ENCODE data around the gene SDK2. TPM values are rescaled to one million over a fixed set of nuclear protein-coding genes. Genes with fewer than 3 reads are reported as not detected.

The SDK2 gene
- polyA plus RNA-seq, 1 donor, result 44.0 TPM

DNA sequence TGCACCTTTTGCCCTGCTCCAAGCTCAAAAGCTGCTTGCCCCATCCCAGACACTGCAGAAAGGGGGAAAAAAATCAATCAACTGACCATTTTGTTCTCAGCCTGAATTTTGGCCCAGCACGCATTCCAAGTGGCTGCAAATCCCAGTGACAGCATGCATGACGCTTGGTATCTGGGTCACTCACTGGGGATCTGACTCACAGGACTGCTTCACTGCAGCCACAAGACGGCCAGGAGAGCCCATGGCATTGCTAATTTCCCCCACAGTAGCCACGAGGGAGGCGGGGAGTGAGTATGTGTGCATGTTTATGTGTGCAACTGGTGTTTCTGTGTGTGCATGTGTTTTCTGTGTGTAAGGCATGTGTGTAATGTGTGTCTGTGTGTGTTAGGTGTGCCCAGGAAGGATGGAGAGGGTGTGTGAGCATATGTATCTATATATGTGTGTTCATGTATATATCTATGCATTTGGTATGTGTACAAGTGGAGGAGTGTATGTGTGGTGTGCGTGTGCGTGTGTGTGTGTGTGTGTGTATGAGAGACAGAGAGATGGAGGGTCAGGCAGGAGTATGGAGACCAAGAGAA is 33.8 kb downstream of the SDK2 start:
- no peak for DNase-seq

- no peak for DNase-seq
Measured at GRCh38 chr17:73609758-73610157, 34.5 kb downstream of the SDK2 start.

DNA sequence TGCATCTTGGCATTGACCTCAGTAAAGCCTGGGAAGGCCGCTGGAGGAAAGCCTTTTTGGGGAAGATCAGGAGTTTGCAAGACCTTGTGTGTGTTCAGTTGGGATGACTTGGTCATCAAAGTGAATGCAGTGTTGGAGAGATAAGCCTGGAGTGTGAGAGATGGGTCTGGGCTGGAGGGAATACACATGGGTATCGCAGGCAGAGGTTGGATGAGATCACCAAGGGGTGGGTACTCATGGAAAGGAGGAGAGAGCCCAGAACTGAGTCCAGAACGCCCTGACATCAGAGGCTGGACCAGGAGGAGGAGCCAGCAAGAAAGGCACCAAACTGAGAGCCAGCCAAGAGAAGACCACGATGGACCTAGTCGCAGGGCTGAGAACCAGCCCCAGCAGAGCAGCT is 35.2 kb downstream of the SDK2 start:
- no peak for DNase-seq

GRCh38 chr17:73605444-73605843 is 38.8 kb downstream of the SDK2 start:
- DNase-seq, result no peak

- no peak for DNase-seq
Measured at GRCh38 chr17:73604476-73604875, 39.8 kb downstream of the SDK2 start.

- DNase-seq, result no peak
Measured at GRCh38 chr17:73603971-73604370, 40.3 kb downstream of the SDK2 start.

DNA sequence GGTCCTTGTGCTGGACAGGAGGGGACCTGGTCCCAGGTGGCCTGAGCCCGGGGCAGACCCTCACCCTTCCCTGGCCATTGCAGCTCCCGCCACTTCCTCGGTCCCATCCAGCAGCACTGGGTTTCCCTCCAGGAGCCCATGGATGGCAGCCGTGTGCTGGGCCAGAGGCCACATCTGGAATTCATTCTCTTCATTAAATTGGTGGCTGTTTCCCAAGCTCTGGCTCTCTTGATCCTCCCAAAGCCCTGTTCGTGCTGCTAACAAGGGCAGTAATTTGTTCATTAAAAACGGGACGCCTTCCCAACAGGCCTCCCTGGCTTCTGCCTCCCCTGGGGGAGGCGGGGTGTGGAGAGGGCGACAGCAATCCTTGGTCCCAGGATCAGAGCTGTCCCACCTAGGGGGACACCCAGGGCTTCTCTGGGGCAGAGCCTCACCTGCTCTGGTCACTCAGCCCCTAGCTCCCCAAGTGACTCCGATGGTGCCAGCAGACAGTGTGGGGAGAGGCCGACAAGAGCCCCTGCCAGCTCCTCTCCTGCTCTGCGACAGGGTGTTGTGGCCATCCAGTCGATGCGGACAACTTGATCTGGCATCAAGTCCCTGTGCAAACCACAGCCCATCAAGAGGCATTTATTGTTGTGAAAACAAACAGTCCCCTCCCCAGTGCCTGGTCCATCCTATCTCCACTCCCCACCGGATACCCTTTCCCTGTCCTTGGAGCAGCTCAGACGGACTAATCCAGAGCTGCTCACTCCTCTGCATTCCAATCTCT is 44.0 kb downstream of the SDK2 start:
- peak; percentile 52 for DNase-seq

DNA sequence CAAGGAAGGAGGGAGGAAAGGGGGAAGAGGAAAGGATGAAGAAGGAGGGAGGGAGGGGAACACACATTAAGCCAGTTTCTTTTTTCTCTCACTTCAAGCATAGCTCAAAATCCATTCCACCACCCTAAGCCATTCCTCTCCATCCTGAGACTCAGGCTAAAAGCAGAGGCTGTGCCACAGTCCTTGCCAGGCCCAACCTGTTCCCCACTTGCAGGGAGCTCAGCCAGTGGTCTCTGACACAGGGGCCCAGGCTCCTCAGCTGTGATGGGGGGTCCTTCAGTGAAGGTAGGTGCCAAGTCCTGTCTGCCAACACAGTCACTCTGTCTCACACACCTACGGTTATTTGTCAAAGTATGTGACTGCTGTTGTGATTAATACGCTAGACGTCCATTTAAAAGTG is 44.6 kb downstream of the SDK2 start:
- DNase-seq, result no peak

DNA sequence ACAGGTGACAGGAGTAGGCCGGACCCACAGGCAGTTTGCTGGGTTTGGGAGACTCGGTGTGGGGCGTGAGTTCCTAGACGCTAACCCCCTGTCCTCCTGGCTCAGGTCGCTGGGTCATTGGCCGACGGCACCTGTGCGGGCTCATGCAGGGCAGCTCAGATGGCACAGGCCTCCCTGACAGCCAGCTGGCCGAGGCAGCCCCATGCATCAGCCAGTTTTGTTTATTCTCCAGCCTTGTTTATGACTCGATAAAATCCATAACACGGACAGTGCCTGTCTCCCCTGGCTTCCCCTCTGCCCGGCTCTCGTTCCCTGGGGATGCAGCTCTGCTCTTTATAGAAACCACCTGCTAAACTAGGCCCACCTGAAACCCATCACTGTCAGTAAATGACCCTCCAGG is 46.0 kb downstream of the SDK2 start:
- DNase-seq, result no peak

DNA sequence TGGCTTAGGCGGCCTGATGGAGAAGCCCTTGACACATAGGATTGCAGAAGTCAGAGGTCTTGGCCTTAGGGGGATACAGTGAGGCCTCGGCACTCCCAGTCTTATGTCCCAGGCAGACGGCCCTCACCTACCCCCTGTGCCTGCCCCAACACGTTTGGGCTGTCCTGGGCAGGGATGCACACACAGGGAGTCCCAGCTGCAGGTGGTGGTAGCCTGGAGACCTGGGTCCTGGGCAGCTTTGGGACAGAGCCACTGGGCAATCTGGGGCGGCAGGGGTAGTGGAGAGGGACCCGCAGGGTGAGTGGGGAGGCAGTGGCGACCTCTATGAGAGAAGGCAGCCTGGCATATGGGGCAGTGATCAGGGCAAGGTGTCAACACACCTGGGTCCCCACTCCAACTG is 48.3 kb downstream of the SDK2 start:
- no peak for DNase-seq

- no peak for DNase-seq
Measured at GRCh38 chr17:73595479-73595878, 48.8 kb downstream of the SDK2 start.

- DNase-seq, result no peak
Measured at GRCh38 chr17:73595068-73595467, 49.2 kb downstream of the SDK2 start.

GRCh38 chr17:73594598-73594997 is 49.6 kb downstream of the SDK2 start:
- no peak for DNase-seq

DNA sequence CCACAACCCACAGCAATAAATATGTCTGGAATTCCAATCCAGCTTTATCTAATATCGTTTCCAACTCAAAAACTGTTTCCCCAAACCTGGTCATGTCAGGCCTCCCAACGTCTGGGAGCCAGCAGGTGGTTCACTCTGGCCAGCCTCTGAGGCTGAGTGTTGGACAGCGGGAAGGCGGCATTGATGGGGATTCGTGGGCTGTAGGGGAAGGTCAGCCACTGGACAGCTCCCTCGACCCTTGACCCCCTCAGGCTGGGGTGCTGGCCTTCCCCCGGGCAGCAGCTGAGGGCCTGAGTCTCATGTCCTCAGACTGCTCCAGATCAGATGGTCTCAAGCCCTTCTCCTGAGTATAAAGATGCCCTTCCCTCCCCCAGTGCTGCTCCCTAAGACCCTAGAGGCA is 50.2 kb downstream of the SDK2 start:
- no peak for DNase-seq

DNA sequence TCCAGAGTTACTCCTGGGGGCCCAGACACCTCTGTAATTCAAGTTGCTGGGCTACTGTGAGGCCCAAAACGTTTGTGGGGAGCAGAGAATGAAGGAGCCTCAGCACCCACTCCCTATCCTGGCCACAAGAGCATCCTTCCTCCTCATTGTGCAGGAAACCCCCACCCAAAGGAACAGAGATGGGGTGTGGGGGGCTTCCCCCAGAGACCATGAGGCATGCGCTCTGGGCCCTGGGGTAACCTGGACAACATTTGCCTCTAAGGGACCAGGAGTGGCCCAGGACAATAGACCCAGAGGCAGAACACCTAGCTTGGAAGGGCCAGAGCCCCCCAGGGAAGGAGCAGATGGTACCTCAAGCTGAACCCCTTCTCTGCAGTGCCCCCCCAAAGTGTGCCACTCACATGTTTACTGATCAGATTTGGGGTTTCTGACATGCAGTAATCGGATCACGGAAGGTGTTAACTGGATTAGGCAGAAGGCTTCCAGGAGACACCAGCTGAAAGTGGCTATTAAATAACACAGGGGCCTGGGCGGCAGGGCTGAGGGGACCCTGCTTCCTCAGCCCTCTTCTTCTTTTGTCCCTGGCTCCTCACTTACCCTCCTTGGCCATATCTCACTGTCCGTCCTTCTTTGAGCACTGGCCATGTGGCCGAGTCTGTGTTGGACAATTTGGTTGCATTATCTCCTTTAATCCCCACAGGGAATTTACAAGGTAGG is 50.8 kb downstream of the SDK2 start:
- no peak for DNase-seq

DNA sequence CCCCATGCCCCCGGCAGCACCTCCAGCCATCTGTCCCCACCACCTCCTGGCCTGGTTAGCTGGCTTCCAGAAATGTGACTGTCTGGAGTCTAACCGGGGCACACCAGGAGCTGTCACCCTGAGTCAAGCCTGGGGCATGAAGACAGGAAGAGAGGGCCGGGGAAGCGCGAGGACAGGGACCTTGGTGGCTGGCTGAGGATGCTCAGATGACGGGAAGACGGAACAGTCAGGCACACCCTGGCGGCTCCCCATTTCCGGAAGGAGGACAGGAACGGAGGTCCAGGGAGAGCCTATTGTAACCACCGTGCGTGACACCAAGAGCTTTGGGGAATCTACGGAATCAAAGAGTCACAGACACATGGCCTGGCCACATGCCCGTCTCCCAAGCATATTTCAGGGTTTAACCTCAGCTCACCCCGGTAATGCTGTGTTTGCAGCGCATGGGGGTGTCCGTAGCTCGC is 51.7 kb downstream of the SDK2 start:
- no peak for DNase-seq

DNA sequence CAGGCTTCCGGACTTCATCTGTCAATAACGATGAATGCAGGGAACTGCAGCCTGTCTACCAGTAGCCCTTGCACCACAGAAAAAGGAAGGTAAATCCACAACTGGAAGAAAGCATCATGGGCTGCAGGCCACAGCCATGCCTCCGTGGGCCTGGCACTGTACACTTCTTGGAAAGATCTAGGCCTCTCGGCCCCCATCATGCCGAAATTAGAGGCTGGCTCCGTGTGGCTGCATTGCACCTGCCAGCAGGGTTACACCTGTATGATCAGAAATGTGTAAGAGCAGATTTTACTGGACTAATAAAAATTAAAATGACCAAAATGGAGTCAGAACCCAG is 52.2 kb downstream of the SDK2 start:
- DNase-seq, result no peak

DNA sequence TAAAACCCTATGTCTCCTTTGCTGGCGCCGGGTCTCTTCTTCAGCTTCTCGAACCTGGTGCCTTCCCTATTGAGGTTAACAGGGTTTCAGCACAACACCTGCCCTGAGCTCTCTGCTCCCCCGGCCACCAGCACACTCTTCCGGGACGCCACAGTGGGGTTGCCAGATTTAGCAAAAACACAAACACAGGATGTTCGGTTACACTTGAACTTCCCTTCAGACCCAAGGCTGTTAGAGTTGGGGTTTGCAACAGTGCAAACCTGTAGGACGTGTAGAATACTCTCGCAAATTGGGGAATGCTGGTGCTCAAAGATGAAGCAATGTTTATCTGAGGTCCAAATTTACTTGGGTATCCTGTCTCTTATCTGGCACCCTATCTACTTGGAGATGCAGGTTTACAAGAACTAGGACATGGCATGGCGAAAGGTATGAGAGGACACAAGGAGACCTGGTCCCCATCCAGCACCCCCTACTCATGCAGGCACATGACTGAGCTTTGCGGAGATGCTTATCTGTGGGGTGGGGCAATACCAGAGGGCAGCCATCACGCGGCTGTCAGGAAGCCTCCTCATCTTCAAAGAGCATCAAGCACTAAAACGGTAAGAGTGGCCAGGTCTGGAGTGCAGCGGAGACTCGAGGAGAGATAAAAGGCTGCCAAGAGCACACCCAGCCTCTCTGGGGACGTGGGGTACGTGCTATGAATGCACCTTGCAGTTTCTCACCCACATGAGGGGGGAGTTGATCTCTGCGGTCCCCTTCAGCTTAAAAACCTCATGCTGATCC is 52.8 kb downstream of the SDK2 start:
- no peak for DNase-seq

DNA sequence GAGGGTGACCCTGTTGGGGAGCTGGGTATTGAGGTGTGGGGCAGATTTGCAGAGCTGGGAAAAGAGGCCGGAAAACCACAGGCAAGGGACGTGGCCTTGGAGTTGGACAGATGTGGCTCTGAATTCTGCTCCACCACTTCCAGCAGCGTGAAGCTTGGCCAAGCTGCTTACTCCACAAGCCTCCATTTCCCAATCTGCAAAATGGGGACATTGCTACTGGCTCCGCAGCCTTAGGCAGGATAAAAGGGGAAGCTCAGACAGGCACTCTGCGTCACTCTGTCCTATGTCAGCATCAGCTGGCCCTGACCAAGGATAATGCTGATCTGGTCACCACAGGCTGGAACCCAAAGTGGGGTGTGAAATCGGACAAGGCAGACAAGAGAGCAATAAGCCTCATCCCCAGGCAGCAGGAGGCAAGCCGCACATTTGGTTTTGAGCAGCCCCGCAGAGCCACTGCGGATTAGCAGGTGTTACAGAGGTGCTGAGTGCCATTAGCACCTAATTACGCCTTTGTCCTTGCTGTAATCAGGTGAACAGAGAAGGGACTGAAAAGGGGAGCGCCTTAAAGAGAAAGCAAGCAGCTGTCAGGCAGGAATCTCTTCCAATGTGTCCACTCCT is 54.8 kb downstream of the SDK2 start:
- no peak for DNase-seq

GRCh38 chr17:73588891-73589290 is 55.4 kb downstream of the SDK2 start:
- no peak for DNase-seq

DNA sequence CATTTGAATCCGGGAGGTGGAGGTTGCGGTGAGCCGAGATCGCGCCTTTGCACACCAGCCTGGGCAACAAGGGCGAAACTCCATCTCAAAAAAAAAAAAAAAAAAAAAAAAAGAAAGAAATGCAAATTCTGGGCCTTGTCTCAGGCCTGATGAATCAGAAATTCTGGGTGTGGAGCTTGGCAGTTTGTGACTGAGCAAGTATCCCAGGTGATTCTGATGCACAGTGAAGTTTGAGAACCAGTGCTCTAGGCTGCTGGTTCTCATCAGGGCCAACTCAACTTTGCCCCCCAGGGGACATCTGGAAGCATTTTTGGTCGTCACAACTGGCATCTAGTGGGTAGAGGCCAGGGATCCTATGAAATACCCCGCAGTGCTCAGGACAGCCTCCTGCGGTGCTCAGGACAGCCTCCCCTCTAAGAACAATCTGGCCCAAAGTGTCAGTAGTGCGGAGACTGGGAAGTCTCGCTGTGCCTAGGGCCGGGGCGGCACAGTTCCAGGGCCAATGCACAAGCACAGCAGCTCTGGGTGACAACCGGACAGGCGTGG is 55.9 kb downstream of the SDK2 start:
- no peak for DNase-seq

DNA sequence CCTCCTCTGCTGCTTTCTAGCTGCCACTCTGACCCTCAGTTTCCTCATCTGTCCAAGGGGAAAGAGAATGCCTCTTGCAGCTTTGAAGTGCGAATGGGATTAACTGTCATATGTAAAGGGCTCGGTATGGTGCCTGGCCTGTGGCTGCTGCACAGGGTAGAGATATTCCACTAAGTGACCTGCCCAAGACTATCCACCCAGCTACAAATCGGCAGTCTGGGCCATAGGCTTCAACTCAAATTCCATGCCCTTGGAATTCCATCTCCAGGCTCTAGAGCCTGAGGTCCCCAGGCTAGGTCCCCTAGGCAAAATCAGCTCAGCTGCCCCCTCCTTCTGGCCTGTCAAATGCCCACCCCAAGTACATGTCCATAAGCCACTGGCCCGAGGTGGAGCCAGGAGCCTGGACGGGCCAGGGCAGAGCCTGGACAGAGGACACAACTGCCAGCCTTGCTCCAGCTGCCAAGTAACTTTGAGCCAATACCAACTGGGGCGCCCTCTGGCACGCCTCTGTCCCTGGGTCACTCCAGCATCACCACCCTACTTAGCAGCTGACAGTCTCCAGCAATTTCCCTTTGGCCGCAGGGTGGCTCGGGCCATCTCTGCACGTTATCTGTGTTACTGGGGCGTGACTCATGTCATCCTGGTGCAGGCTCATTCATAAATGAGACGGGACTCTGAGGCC is 57.2 kb downstream of the SDK2 start:
- no peak for DNase-seq
